ENCODE data around the gene PRMT9. TPM values are rescaled to one million over a fixed set of nuclear protein-coding genes. Genes with fewer than 3 reads are reported as not detected.
A peak's percentile ranks its signal among the peaks of the same experiment; 100 is the strongest.

Gene PRMT9
- total and polyA plus RNA-seq, 2 of the 4 experiments (the other 2 are of a cell fraction): 5.0 to 14.2 TPM

GRCh38 chr4:147732518-147733235, 48.7 kb upstream of the PRMT9 start:
- Histone ChIP-seq H3K18ac (ENCODE audit: low read depth, low read length) (peak overlapping the region; percentile 84), H2AK9ac (replicated peaks; ENCODE audit: low read depth, low read length, poor library complexity) (peak overlapping the region; percentile 80), H2BK120ac (ENCODE audit: low read depth, low read length) (peak overlapping the region; percentile 92), H3K4me1 (ENCODE audit: control insufficient read depth, insufficient read depth, low read length) (peaks cover 16% of the 10 kb centered on the region), H3K27me3 (ENCODE audit: control insufficient read depth, insufficient read depth, low read length) (no peaks in the 10 kb centered on the region), H4K5ac (ENCODE audit: low read depth, low read length) (peak overlapping the region; percentile 80), H4K20me1 (ENCODE audit: insufficient read depth, low read length) (peaks cover 23% of the 10 kb centered on the region; the same call in 1 of the 2 replicates), H3K9me3 (ENCODE audit: control insufficient read depth, insufficient read depth, low read length) (no peaks in the 10 kb centered on the region), H2AK5ac (ENCODE audit: low read depth, low read length) (peak overlapping the region; percentile 90), H3K56ac (ENCODE audit: extremely low read depth, insufficient read depth, low read length) (peak overlapping the region; percentile 81), H3K27ac (ENCODE audit: insufficient read depth, low read length) (peak overlapping the region; percentile 97), H2BK15ac (ENCODE audit: low read depth, low read length) (peak overlapping the region; percentile 81; the same call in 2 of the 3 replicates), H3K36me3 (ENCODE audit: control insufficient read depth, insufficient read depth, low read length) (no peaks in the 10 kb centered on the region), H3K14ac (replicated peaks; ENCODE audit: low read depth, low read length) (peak overlapping the region; percentile 89), H2BK20ac (ENCODE audit: low read depth, low read length) (peak overlapping the region; percentile 76; the same call in 1 of the 2 replicates), H2BK5ac (ENCODE audit: low read depth, low read length, poor library complexity, severe bottlenecking) (peak overlapping the region; percentile 90), H3K4me3 (ENCODE audit: insufficient read depth, low read depth, low read length) (peak overlapping the region; percentile 97), H3K23ac (ENCODE audit: low read depth, low read length) (peak overlapping the region; percentile 93), H3K4ac (ENCODE audit: low read depth, low read length) (peak overlapping the region; percentile 81), H3K4me2 (ENCODE audit: low read depth, low read length) (peak overlapping the region; percentile 91), H2AFZ (replicated peaks; ENCODE audit: low read length, poor library complexity) (peak overlapping the region; percentile 78), H4K8ac (ENCODE audit: low read depth in 2 of 2, low read length in 2 of 2) (peak overlapping the region; percentile 15 to 89), H3K79me1 (ENCODE audit: low read depth in 1 of 2, low read length in 2 of 2) (peaks cover 17 to 50% of the 10 kb centered on the region in 2 experiments; a peak in 3 of 4 replicates), H4K91ac (ENCODE audit: insufficient read depth, low read depth, low read length) (peak overlapping the region; percentile 85), H3K9me1 (ENCODE audit: insufficient read depth, low read length) (peaks cover 8% of the 10 kb centered on the region), H3K9ac (ENCODE audit: low read depth, low read length) (peak overlapping the region; percentile 98)
- BruUV-seq (replicated peaks): no TSS peak
- dilution Hi-C loops (cut with HindIII; ENCODE audit: low sequenced_read_pairs, unreplicated experiment): no loop called here
- ChIA-PET CTCF (interaction anchor here (1.1 to 1.7 kb wide), 3 partner anchors 19 to 134 kb away, joined by 3 to 13 read pairs (median 4); no protein-coding TSS in a partner anchor), POLR2A (ENCODE audit: unreplicated experiment) (interaction anchor here (0.5 to 1.7 kb wide), 3 partner anchors 49 to 198 kb away, joined by 3 to 7 read pairs (median 4); partner anchors contain the start of gene PRMT9)
- 0% methylated on average over 17 of the region's 38 CpGs; no CpG with 5 or more reads in 1 of the 2 experiments for WGBS, 2 experiments (ENCODE audit: extremely low coverage in 2 of 2, insufficient read length in 1 of 2)
- intact Hi-C loops (cut with micrococcal nuclease): loop anchor here (2.0 to 5.0 kb wide), 4 partner anchors 22 to 115 kb away; partner anchors contain the start of gene PRMT9
- in situ Hi-C loops (cut with MboI; ENCODE audit: low sequenced_read_pairs): loop anchor here (5.0 kb wide), 1 partner anchor 135 kb away; no protein-coding TSS in a partner anchor
- ATAC-seq (ENCODE audit: low read depth) (peak; percentile 27), DNase-seq (peak; percentile 39)
- TF ChIP-seq, protein P1, sequence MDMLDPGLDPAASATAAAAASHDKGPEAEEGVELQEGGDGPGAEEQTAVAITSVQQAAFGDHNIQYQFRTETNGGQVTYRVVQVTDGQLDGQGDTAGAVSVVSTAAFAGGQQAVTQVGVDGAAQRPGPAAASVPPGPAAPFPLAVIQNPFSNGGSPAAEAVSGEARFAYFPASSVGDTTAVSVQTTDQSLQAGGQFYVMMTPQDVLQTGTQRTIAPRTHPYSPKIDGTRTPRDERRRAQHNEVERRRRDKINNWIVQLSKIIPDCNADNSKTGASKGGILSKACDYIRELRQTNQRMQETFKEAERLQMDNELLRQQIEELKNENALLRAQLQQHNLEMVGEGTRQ (IDR thresholded peaks at IDR 0.05; ENCODE audit: low read depth, low read length): no peak
- TF ChIP-seq SMC3 (IDR thresholded peaks at IDR 0.05; ENCODE audit: low read depth, low read length) (no peak), MAFK (IDR thresholded peaks at IDR 0.05; ENCODE audit: low read depth, low read length) (no peak), MXI1 (IDR thresholded peaks at IDR 0.05; ENCODE audit: borderline replicate concordance, low read depth, low read length) (no peak), CHD1 (IDR thresholded peaks at IDR 0.05; ENCODE audit: low read depth, low read length) (no peak)

Data from IMR-90 (cell line).